NCI-H1436 (cell line): ENCODE results near the gene CKM.
"Not testable (repeated sequence)": the region's sequence is repeated elsewhere in the genome, so short reads cannot be mapped to it uniquely, and the experiment has no call there.

ENCODE experiments used
- DNase-seq: peaks from one replicate; lab custom pipeline; 2025; lab: John Stamatoyannopoulos, UW

The CKM gene

DNA sequence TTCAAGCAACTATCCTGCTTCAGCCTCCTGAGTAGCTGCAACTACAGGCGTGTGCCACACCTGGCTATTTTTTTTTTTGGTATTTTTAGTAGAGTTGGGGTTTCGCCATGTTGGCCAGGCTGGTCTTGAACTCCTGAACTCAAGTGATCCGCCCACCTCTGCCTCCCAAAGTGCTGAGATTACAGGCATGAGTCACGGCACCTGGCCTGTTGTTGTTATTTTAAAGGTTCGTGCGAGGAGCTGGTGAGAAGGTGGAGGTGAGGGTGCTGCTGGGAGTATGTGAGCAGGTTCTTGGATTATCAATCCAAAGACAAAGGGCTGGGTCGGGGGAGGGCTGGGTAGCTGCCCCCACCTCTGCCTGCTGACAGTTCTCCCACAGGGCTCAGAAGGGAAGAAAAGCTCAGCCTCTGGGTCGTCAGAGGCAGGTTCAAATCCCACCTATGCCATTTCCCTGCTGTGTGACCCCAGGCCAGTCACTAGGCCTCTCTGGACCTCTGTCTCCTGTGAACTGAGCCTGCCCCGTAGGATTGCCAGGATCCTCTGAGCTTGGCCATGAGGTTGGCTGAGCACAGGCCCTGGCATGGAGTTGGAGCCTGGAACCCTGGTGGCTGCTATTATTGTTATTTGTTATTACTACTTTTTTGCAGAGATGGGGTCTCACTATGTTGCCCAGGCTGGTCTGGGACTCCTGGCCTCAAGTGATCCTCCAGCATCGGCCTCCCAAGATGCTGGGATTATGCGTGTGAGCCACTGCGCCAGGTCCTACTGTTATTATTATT, 1.5 kb downstream of the CKM start:
- DNase-seq = no peak

DNA sequence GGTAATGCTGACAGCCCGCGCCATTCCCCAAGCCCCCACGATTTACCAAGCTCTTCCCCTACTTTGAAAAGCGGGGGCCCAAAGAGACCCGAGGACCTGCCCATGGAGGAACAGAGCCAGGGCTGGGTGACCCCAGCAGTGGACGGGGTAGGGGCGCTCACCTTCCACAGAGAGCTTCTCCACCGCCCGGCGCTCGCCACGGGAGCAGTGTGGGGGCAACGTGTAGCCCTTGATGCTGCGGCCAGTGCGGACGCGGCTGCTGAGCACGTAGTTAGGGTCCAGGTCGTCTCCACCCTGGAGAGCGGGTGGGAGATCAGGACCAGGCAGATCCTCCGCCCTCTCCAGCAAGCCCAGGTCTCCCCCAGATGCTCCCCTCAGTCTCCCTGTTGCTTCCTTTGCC, 7.4 kb downstream of the CKM start:
- DNase-seq = no peak

DNA sequence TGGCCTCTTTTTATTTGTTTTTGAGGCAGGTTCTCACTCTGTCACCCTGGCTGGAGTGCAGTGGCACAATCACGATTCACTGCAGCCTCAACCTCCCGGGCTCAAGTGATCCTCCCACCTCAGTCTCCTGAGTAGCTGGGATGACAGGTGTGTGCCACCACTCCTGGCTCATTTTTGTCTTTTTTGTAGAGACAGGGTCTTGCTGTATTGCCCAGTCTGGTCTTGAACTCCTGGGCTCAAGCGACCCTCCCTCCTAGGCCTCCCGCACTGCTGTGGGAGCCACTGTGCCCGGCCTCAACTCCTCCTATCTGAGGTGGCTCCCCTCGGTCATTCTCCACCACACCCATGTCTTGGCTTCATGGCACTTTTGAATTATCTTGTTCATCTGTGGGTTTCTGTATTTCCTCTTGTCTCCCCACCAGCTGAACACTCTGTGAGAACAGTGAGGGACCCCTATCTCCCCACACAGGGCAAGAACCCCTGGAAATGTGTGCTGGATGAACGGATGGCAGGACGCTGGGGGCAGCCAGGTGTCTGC, 7.9 kb downstream of the CKM start:
- no peak for DNase-seq

DNA sequence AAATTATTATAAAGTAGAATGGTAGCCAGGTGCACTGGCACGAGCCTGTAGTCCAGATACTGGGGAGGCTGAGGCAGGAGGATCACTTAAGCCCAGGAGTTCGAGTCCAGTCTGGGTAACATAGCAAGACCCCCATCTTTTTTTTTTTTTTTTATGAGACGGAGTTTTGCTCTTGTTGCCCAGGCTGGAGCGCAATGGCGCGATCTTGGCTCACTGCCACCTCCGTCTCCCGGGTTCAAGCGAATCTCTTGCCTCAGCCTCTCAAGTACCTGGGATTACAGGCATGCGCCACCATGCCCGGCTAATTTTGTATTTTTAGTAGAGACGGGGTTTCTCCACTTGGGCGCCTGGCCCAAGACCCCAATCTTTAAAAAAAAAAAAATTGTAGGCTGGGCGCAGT, 10.4 kb downstream of the CKM start:
- not testable (repeated sequence) for DNase-seq

DNA sequence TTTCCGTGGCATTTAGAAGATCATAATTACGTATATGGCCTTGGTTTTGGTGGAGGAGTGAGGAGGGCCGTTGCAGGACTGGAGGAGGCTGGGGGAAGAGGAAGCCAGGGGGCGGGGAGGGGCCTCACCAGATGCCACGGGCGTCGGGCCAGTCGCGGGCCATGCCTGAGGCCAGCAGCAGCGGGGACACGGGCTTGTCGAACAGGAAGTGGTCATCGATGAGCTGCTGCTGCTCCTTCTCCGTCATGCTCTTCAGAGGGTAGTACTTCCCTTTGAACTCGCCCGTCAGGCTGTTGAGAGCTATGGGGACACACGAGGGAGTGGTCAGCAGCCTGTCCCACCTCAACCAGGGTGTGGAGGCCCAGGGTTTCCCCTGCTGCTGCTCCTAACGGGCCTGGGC, 11.1 kb downstream of the CKM start:
- no peak for DNase-seq

DNA sequence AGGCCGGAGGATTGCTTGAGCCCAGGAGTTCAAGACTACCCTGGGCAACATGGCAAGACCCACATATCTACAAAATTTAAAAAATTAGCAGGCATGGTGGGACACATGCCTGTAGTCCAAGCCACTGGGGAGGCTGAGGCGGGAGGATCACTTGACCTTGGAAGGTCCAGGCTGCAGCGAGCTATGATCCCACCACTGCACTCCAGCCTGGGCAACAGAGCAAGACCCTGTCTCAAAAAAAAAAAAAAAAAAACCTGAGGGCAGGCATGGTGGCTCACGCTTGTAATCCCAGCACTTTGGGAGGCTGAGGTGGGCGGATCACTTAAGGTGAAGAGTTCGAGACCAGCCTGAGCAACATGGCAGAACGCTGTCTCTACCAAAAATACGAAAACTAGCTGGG, 13.4 kb downstream of the CKM start:
- not testable (repeated sequence) for DNase-seq

DNA sequence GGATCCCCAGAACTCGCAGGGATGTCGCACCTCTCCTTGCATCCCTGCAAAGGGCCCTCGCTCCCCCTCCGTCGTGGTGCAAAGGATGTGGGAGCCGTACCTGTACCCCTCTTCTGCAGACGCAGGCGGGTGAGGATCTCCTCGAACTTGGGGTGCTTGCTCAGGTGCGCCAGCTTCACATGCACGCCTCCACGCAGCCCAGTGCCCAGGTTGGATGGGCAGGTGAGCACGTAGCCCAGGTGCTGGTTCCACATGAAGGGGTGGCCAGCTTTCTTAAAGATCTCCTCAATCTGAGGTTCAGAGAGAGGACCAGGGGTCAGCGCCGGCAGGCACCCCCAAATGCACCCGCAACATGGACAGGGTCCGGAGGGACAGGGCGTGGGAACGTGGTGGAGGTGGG, 15.3 kb downstream of the CKM start:
- no peak for DNase-seq

DNA sequence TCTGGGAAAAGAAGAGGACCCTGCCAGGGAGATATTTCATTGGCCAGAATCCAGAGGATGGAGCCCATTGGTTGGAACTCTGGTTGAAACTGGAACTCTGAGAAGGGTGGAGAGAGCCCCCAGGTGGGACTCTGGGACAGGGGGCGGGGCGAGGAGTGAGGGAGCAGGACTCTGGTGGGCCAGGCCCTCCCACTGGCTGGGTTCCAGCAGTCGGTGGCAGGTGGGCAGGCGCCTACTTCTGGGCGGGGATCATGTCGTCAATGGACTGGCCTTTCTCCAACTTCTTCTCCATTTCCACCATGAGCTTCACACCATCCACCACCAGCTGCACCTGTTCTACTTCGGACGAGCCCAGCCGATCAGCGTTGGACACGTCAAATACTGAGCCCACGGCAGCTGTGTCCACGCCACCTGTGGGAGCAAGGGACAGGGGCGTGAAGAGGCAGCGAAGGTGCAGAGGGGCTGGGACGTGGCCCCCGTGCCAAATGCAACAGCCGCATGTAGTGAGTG, 16.1 kb downstream of the CKM start:
- DNase-seq = peak; percentile 93

DNA sequence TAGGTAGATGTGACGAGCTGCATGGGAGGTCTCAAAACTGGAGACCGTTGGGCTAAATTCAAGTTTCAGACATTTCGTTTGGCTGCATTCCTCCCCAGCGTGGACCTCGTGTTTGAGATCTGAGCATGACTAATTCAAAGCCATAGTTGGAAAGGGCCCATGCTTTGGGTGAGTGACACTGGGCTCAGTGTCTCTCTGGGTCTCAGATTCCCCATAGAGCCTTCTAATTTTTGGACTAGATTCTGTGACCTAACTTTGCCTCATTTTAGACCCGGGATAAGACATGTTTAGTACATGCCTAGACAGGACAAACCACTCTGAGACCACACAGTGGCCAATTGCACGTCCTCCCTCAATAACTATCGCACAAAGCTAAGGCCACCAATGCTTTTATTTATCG, 16.6 kb downstream of the CKM start:
- DNase-seq = no peak

DNA sequence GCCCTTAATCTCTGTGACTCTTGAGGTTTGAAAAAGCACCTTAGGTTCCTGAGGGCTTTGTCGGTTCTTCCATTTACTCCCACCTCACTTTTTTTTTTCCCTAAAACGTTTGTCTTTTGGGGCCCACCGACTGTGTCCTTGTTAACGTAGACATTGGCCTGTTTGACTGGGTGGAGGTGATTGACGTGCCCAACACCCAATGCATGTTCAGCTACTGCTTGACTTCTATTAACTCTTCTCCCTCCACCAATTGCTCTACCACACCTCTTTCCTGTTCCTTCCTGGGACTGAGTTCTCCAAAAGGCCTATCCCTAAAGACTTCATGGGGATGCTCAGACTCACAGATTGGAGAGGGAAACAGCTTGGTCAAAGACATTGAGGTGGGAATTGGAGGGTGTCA, 17.3 kb downstream of the CKM start:
- DNase-seq = no peak

DNA sequence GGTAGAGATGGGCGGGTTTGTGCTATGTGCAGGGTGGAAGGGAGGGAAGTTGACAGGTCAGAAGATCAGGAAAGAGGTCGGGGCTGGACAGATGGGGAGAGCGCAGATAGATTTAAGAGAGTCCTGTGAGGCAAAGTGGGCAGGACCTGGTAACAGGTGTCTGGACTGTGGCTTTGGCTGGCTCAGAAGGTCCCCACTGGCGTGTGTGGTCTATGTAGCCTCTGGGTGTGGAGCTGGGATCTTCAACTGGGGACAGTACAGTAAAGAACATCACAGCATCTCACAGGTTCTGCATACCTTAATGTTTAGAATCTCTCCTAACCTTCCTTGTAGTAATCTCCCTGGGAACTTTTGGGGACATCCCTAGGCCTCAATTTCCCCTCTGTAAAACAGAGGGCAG, 17.7 kb downstream of the CKM start:
- no peak for DNase-seq

DNA sequence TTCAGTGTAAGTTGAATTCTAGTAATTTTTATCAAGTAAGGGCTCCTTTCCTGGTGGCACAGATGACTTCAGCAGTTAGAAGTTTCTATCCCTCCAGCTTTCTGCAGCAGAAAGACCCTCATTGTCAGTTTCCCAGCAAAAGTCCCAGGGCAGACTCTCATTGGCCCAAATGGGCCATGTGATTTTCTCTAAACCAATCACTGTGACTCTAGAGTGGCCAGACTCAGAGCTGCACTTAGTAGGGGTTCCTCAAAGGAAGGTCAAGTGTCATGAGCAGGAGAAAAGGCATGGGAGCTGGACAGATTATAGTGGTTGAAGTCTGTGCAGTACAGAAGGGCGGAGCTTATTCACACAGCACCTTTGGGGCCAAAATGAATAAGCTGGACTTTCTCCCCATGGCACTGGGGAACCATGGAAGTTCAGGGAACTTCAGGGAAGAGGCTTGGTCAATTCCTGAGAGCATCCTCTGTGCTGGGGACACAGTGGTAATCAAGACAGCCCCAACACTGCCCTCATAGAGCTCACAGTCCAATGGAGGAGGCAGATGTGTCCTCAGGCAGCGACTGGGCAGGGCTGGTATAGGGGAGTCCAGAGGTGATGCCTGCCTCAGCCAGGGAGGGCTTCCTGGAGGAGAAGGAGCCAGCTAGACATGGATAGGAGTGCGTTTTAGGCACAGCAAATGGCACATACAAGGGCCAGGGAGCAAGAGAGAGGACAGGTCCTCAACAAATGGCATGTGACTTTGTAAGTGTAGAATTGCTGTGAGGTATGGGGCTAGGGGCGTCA, 18.3 kb downstream of the CKM start:
- DNase-seq = no peak

DNA sequence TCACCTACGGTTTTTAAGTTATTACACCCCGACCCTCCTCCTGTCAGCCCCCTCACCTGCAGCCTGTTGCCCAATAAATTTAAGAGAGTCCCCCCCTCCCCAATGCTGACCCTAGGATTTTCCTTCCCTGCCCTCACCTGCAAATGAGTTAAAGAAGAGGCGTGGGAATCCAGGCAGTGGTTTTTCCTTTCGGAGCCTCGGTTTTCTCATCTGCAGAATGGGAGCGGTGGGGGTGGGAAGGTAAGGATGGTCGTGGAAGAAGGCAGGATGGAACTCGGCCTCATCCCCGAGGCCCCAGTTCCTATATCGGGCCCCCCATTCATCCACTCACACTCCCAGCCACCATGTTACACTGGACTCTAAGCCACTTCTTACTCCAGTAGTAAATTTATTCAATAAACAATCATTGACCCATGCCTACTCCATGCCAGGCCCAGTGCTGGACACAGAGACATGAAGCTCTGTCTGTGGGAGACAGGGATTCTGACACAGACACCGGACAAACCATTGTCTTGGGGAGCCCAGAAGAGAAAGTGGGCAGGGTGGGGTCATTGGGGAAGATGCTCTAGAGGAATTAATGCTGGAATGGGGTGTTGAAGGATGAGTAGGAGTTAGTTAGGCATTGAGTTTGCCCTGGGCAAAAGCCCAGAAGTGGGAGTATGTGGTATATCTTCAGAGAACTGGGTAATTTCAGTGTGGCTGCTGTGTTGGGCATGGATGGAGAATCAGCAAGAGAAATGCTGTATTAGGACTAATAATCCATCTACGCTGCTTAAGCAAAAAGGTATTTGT, 19.2 kb downstream of the CKM start:
- no peak for DNase-seq

DNA sequence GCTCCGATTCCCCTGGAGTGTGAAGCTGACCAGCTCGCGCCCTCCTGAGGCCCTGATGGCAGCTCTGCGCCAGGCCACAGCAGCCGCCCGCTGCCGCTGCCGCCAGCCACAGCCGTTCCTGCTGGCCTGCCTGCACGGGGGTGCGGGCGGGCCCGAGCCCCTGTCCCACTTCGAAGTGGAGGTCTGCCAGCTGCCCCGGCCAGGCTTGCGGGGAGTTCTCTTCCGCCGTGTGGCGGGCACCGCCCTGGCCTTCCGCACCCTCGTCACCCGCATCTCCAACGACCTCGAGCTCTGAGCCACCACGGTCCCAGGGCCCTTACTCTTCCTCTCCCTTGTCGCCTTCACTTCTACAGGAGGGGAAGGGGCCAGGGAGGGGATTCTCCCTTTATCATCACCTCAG, 20.3 kb downstream of the CKM start:
- DNase-seq = no peak

DNA sequence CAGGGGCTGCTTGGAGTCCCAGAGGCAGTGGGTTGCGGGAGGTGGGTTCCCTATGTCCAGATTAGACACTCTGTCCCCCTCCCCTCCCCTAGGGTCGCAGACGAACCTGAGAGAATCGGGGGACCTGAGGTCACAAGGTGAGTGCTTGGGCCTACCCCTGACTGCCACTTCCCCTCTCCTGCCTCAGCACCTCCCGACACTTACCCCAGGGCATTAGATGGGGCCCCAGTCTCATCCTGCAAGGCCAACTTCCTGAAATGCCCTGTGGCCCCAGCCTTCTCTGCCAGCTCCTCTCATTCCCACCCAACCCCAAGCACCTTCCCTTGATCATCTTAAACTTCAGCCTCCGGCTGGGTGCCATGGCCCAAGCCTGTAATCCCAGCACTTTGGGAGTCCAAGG, 23.0 kb downstream of the CKM start:
- no peak for DNase-seq

DNA sequence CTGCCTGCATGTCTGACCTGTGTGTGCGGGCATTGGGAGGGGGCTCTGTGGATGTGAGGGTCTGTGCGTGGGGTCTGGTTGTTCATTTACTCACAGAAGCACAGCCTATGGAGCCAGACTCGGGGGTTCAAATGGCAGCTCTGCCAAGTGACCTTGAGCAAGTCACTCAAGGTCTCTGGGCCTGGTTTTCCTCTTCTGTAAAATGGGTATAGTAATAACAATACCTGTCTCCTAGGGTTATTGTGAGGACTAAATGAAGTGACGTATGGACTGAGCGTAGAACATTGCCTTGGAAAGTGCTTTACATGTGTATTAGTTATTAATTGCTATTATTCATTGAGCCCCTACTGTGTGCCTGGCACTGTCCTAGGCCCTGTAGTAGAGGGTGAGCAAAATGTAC, 24.4 kb downstream of the CKM start:
- DNase-seq = no peak

DNA sequence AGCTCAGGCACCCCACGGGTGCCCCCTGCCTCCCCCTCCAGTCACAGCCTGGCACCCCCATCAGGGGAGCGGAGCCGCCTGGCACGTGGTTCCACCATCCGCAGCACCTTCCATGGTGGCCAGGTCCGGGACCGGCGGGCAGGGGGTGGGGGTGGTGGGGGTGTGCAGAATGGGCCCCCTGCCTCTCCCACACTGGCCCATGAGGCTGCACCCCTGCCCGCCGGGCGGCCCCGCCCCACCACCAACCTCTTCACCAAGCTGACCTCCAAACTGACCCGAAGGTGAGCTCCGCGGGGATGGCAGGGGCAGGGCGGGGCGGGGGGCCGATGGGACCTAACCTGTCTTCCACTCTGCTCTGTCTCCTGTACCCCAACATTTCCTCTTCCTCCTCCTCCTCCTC, 25.0 kb downstream of the CKM start:
- DNase-seq = no peak

DNA sequence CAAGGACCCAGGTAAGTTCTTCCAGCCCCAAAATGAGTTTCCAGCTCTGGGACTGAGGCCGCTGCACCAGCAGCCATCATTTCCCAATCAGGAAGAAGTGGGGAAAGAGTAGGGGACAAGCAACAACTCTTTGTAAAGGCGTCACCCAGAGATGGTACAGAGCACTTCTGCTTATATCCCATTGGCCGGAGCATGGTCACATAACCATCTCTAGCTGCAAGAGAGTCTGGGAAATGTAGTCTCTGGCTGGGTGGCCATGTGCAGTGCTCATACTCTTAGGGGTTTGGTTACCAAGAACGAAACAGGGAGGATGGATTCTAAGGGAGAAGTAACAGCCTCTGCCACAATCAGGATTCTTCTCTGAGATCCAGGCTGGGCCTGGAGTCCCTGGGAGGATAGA, 26.3 kb downstream of the CKM start:
- no peak for DNase-seq

DNA sequence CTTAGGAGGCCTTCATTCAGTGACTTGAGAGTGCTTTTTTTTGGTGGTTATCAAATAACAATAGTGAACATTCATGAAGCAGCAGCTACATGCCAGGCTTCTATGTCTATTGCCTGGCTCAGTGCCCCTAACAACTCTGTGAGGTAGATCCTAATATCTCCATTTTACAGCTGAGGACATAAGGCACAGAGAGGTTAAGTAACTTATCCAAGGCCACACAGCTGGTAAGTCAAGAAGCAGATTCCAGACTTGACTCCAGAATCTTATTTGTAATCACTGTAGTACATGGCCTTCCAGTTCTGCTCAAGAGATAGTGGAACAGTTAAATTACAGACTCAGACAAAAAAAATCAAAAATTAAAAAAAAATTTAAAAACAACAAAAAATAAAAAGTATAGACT, 26.8 kb downstream of the CKM start:
- no peak for DNase-seq

DNA sequence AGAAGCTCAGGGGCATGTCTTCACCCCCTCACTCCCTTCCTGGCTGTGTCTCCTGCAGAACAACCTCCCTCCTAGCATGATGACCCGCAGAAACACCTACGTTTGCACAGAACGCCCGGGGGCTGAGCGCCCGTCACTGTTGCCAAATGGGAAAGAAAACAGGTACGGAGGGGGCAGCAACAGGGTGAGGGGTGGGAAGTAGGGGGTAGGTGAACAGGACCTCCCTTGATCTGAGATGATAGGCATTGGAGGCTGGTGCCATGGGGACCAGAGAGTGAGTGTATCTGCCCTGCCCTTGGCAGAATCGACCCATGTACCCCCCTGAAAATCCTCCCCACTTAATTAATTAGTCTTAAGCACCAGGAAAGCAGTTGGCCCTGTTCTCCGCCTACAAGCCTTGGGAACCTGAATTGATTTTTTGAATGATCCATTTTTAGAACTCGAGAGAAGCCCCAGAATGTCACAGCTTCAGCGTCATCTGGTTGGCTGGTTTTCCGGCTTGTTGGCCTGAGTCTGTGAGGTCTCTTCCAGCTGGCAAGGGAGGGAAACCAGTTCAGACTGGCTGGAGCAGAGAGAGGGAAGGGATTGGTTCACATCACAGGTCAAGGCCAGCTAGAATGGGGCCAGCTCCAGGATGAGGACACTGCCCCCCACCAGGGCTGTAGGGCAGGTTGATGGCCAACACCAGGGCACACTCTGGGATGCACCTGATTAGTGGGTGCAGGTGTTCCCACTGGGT, 28.2 kb downstream of the CKM start:
- no peak for DNase-seq

DNA sequence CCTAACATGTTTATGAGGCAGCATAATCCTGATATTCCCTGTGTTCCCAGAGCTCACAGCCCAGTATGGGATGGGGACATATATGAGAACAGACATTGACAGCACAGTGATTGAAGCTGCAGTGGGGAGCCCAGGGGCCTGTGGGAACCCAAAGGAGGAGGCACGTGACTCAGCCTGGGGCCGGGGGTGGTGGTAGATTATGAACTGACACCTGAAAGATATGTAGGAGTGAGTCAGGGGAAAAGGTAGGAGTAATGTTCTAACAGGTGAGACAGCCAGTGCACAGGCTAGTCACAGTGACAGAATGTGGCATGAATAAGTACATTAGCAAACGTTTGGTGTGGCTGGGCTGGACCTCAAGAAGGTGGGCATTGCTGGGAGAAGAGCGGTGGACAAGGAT, 29.0 kb downstream of the CKM start:
- no peak for DNase-seq

DNA sequence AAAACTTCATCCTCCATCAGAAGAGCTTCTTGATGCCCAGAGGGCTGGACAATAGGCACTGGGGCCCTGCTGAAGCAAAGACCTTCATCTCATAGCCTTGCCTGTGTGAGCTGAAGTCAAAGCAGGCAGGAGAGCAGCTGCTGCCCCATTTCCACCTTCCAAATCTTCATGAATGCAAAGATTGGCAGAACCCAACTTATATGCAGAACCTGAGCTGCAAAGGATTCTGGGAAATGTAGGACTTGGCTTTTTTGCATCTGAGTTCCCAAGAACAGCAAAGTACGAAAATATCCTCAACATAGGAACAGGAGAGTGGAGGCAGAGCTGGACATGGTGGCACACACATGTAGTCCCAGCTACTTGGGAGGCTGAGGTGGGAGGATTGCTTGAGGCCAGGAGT, 30.8 kb downstream of the CKM start:
- no peak for DNase-seq
